HL-60/S4 (cell line): ENCODE measurements around the gene IRS2.
"Not testable (repeated sequence)": the region's sequence is repeated elsewhere in the genome, so short reads cannot be mapped to it uniquely, and the experiment has no call there.

Experiments used
- in situ Hi-C: fragments of 300-500 bp; cut with MboI; formaldehyde crosslinking; loops from 2 replicates; pipeline ENCODE4 v1.14.3; 2022; ENCODE audit warnings: low sequenced_read_pairs

IRS2 gene

GRCh38 chr13:109737606-109738005 lies 48.8 kb downstream of the IRS2 start:
- in situ Hi-C loops, result no loop called here

- in situ Hi-C loops, result no loop called here
These were observed 49.3 kb downstream of the IRS2 start for GRCh38 chr13:109737046-109737573.

DNA sequence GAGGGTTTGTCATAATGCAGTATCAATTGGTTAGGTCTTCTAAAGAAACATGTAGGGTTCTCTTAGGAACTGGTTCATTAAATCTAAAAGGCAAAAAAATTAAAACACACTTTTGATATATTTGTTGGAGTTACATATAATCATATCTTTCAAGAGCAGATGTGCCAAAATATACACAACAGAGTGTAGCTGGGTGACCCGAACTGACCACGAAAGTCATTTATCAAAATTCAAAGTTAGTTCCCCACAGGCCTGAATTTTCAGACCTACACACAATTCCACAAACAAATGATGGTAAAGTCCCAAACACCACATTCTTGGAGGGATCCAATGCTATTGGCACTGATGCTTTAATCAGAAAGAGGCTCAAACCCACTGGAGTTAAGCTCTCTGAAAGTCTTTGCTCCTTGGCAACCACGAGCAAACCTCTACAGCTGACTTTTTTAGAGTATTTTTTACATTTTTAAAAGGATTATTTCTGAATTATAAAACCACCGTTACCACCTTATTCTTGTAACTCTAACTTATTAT lies 50.9 kb downstream of the IRS2 start:
- in situ Hi-C loops, result no loop called here

- in situ Hi-C loops, result no loop called here
These were observed 52.2 kb downstream of the IRS2 start for GRCh38 chr13:109734002-109734785.

DNA sequence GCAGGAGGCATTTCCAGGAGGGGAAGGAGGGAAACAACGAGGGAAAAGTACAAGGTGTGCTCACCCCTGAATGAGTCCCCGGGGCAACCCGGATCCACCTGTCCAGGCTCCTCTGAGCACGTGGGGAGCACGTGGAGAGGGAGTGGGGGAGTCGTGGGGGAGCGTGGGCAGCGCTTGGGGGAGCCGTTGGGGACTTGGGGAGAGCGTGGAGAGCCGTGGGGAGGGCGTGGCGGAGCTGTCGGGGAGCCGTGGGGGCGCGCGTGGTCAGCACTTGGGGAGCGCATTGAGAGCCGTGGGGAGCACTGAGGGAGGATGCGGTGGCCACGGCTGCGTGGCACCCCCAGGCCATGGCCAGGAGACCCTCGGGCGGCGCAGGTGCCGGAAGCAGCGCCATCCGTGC lies 52.8 kb downstream of the IRS2 start:
- in situ Hi-C loops, result no loop called here

- in situ Hi-C loops, result not testable (repeated sequence)
These were observed 53.8 kb downstream of the IRS2 start for GRCh38 chr13:109732470-109733170.

- in situ Hi-C loops, result no loop called here
These were observed 55.5 kb downstream of the IRS2 start for GRCh38 chr13:109730812-109731335.

GRCh38 chr13:109728791-109729731 lies 57.3 kb downstream of the IRS2 start:
- in situ Hi-C loops, result no loop called here

- in situ Hi-C loops, result no loop called here
These were observed 58.3 kb downstream of the IRS2 start for GRCh38 chr13:109728061-109728460.

- in situ Hi-C loops, result no loop called here
These were observed 59.1 kb downstream of the IRS2 start for GRCh38 chr13:109727251-109727650.

DNA sequence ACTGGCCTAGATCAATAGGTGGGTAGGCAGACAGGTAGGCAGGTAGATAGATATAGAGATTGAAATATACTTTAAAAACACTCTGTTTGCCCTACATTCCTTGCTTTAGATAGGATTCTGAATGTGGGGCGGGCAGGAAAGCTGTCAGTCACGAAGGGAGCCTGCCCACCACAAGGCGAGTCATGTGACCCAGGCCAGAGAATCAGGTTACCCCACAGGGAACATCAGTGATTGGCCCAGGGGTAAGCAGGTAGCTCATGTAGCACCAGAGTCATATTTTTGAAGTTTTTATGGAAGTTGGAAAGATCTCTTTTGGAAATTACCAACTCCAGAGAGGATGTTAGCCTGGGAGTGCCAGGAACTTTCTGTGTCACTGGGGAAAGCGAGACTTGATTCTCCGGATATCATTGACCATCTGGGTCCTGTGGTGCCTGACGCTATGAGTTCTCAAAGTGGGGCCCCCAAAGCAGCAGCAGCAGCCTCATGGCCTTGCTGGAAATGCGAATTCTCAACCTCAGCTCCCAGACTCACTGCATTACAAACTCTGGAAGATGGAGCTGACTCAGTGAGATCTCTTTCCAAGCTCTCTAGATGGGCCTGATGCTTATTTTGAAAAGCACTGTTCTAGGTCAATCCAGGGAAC lies 60.3 kb downstream of the IRS2 start:
- in situ Hi-C loops, result no loop called here

- in situ Hi-C loops, result no loop called here
These were observed 61.1 kb downstream of the IRS2 start for GRCh38 chr13:109725297-109725696.

GRCh38 chr13:109724603-109725002 lies 61.8 kb downstream of the IRS2 start:
- in situ Hi-C loops, result no loop called here

DNA sequence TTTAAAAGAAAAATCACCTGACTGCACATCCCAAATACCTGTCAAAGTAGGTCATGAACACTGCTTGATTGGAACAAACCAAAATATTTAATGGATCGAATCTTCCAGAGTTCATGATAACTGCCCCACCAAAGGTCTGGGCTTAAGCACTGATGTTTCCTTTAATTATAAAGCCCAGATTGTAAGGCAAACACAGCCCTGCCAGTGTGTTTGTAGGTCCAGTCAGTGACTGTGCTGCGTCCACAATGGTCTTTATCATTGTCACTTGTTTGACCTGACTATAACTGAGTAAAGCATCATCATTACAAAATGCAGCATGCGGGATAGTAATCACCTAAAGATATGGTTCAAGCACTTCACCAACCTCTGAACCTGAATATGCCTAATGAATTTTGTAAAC lies 63.3 kb downstream of the IRS2 start:
- in situ Hi-C loops, result no loop called here

- in situ Hi-C loops, result no loop called here
These were observed 64.3 kb downstream of the IRS2 start for GRCh38 chr13:109722068-109722467.

- in situ Hi-C loops, result no loop called here
These were observed 65.6 kb downstream of the IRS2 start for GRCh38 chr13:109720758-109721184.

DNA sequence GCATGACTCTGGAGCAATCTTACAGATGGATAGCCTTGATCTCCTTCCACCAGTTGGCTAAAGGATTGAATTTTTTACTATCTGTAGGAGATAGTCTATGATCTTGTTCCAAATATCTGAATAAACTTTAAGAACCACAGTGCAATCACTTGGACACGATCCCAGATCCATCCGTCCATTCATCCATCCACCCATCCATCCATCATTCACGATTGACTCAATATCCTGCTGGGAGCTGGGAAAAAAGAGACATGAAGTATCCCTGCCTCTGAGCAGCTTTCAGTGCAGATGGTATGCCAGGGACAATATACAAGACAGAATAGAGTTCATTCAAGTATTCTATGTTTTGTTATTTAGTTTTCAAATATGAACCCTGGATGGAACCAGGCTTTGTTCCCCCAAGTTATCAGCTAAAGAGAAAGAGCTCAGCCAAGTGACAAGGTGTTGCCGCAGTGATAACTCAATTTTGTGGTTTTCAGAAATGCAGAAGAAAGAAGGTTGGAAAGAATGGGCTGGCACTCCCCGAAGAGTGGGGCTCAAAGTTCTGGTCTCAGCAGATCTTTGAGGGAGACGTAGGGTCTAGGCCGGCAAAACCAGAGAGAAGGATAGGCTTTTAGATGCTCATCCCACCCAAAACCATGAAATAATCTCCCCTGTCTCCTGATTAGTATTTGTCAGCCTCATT lies 66.3 kb downstream of the IRS2 start:
- in situ Hi-C loops, result no loop called here

DNA sequence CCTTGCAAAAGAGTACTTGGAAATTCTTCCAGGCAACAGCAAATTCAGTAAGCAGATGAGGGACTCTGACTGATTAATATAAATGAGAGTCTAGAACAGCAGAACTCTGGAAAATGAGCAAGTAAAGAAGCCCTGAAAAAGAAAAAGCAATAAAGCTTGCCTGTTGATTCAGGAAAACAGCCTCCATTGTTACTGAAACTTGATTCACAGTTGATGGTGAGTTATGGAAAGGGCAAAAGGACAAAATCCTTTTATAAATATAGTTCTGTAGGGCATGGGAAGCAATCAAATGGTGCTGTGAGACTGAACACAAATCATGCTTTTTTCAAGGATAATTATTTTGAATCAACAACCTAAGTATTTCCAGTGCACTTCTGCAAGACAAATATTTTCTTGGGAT lies 67.7 kb downstream of the IRS2 start:
- in situ Hi-C loops, result no loop called here

DNA sequence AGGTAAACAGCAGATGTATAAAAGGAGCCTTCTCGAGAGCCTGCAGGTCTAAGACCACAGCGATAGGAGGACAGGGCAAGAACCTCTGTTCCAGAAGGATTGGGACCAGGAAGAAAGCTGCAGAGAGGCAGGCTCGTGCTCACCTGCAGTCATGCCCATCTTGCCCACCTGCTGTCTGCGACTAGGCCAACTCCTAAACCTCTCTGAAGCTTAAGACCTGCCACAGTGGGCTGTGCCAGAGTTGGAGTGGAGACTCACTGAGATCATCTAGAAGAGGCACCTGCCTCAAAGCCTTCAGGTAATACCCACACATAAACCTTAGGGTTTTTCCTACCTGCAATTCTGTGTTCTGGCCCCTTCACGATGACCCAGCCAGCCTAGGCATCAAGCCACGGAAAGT lies 68.7 kb downstream of the IRS2 start:
- in situ Hi-C loops, result no loop called here
